GM21576 (cell line): ENCODE measurements around the gene SGCG.

ENCODE experiments used
- ATAC-seq: cut with Tn5 transposase; IDR thresholded peaks from one replicate; pipeline ENCODE4 v1.9.1; 2021; ENCODE audit warnings: mild to moderate bottlenecking, moderate library complexity; ENCODE audit not compliant: unreplicated experiment

Gene SGCG

GRCh38 chr13:23323946-23324709, 143.3 kb downstream of the SGCG start:
- no peak for ATAC-seq

- no peak for ATAC-seq
Observed at GRCh38 chr13:23325191-23325590, 144.4 kb downstream of the SGCG start.

GRCh38 chr13:23330356-23330755, 149.6 kb downstream of the SGCG start:
- ATAC-seq = no peak

DNA sequence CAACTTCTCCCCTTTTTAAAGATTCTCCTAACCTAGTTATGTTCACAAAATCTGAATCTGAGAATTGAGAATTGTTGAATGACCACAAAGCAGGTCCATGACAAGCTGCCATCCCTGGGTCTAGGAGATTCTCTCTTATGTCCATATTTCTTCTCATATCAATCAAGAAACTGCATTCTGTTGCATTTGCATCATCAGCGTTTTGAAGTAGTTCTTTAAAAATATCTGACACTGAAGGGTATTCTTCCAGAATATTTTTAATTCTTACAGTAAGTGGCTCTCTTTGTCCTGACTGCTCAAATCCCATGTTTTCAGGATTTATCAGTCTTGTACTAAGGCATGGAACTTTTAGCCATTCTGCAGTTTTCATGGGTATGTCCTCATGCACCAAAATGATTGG, 158.4 kb downstream of the SGCG start:
- no peak for ATAC-seq

- no peak for ATAC-seq
Observed at GRCh38 chr13:23344931-23345595, 164.3 kb downstream of the SGCG start.

DNA sequence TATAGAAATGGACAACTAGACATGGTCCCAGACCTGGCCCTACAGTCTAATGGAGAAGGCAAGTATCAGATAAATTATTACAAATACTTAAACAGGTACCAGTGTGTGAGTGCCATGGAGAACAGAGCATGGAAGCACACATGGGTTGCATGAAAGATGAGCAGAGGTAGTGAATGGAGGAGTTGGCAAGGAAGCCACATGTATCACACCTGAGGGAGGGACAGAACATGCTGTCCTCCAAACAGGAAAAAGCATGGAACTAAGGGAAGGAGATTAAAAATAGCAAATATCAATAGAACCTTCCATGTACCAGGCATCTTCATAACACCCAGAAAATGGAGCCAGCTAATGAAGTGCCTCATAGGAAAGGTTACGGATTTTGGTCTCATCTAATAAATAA, 166.8 kb downstream of the SGCG start:
- ATAC-seq = no peak

GRCh38 chr13:23348262-23349127, 167.7 kb downstream of the SGCG start:
- ATAC-seq = no peak

DNA sequence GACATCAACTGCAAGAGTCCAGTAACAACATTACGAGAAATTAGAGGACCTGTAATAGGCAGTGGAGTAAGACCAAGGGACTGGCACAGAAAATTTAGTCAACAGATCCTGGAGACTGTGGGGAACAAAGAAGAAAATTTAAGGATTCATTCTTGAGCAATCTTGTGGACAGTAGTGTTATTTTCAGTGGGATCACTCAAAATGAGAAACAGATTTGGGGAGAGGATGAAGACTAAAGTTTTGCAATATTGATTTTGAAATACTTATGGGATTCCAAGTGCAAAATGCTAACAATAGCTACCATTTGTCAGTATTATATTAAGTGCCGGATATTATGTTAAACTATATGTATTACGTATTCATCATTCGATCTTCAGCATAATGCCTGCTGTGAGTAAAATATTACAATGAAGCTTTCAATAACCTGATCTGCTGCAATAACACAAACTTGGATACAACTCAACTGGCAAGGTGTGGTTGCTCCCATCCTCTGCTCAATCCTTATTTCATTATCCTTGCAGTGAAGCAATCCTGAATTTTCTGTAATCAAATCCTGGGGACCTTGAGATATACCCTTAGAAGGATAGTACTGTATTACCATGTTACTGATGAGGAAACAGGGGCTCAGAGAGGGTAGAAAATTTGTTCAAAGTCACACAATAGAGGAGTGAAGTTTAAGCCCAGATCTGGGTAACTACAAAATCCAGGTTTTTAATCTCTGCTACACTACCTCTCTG, 168.6 kb downstream of the SGCG start:
- no peak for ATAC-seq

DNA sequence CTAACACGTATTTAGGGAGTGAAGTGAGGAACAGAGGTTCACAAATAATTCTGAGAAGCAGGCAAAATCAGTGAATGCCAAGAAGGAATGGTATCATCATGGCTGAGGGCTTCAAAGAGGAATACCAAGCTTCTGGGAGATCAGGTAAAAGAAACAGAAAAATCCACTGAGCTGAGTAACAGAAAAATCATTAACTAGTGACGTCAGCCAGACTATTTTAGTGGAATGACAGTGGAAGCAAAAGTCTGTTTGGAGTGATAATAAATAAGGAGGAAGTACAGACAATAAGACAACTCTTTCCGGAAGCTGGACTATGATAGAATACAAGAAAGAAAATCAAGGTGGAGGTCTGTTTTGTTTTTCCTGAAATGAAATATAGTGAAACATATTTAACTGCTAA, 169.2 kb downstream of the SGCG start:
- ATAC-seq = no peak

GRCh38 chr13:23352161-23352560, 171.4 kb downstream of the SGCG start:
- ATAC-seq = no peak

GRCh38 chr13:23354520-23354919, 173.7 kb downstream of the SGCG start:
- ATAC-seq = no peak

- no peak for ATAC-seq
Observed at GRCh38 chr13:23356368-23356767, 175.6 kb downstream of the SGCG start.

- ATAC-seq = no peak
Observed at GRCh38 chr13:23357349-23357748, 176.6 kb downstream of the SGCG start.

DNA sequence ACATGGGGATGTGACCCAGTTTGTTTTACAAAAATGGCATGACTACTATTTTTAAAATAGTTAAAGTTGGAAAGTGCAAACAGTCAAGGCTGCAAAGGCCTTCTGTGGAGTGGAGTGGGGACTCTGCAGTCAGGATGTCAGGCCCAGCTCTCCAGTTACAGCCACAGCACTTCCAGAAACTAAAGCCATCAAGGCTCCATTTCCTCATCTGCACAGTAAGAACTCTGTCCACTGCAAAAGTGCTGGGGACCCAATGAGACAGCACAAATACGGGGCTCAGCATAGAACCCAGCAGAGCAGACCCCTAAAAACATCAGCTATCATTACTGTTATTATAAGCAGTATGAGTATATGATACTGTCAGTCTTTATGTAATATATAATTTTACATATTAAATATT, 179.1 kb downstream of the SGCG start:
- no peak for ATAC-seq

DNA sequence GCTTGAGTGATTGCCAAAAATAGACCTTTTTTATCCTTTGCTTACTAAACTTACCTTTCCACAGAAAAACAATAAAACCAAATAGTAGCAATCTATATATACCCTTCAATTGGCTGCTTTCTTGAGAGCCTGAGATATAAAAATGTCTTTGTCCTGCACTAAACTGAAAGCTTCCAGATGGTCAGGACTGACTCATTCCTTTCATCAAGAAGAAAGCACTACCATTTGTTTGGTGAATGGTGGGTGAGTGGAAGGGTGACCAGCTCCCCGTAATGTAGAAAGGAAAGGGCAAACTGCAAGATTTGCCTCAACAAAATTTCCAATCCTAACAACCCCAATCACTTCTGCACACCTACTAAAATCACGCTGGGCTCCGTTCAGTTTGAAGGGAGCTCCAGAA, 184.9 kb downstream of the SGCG start:
- no peak for ATAC-seq

DNA sequence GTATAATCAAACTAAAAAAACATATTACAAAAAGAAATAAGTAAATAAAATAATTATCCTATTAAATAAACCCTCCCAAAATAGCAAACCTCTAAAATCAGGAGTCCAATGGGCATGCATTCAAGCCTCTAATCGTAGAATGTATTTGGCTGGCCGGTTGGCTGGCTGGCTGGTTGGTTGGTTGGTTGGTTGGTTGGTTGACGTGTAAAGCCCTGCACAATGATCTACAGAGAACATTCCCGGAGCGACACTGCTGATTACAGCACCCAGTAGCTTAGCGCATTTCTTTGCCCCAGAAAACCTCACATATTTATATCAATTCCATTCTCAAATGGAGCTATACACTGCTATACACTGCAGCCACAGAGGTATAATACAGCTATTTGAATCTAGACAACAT, 187.1 kb downstream of the SGCG start:
- ATAC-seq = no peak

DNA sequence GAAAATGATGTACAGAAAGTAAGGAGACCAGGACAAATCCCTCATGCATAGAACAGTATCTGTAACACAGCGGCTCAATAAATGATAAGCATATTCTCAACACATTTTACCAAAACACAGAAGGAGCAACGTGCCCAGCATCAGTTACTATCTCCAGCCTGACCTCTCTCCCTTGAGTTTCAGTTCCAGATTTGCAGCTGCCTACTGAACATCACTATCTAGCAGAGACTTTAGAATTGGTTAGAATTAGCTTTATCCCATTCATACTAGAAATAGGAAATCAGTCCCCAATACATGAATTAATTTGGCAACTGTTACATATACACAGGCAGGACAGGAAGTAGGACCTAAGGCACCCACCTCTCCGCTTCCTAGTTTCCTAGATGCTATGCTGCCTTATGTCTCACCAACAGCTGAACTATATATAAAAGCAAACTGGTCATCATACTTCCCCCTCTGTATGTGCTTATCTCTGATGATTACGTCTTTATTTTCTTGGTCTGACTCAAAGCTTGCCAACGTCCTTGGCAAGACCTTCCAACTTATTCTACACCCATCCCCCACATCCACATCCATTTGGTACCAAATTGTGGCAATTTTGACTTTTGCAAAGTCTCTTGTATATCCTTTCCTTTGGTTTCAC, 191.6 kb downstream of the SGCG start:
- no peak for ATAC-seq
